ENCODE measurements around the gene GPR142.
A peak's percentile ranks its signal among the peaks of the same experiment; 100 is the strongest.

The GPR142 gene, protein sequence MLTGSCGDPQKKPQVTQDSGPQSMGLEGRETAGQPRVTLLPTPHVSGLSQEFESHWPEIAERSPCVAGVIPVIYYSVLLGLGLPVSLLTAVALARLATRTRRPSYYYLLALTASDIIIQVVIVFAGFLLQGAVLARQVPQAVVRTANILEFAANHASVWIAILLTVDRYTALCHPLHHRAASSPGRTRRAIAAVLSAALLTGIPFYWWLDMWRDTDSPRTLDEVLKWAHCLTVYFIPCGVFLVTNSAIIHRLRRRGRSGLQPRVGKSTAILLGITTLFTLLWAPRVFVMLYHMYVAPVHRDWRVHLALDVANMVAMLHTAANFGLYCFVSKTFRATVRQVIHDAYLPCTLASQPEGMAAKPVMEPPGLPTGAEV

GRCh38 chr17:74367206-74367605, at the start of gene GPR142:
Gene GPR142, plus strand, starts transcription at chr17:74367506. Its CDS starts 2,035 bp downstream, at chr17:74369541.
- no peak for DNase-seq (ENCODE audit: low read depth)

- no peak for DNase-seq (ENCODE audit: low read depth)
These were observed 48.9 kb upstream of the GPR142 start for GRCh38 chr17:74318391-74318790.

DNA sequence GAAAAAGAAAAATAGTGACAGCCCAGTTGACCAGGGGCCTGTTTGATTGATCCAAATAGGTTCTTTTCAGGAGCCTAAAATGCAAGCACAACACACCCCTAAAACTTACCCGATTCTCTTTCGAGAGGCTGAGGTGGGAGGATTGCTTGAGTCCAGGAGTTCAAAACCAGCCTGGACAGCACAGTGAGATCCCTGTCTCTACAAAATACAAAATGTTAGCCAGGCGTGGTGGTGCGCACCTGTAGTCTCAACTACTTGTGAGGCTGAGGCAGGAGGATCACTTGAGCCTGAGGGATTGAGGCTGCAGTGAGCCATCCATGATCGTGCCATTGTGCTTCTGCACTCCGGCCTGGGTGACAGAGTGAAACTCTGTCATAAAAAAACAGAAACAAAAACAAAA, 42.8 kb upstream of the GPR142 start:
- DNase-seq (ENCODE audit: low read depth), result no peak

DNA sequence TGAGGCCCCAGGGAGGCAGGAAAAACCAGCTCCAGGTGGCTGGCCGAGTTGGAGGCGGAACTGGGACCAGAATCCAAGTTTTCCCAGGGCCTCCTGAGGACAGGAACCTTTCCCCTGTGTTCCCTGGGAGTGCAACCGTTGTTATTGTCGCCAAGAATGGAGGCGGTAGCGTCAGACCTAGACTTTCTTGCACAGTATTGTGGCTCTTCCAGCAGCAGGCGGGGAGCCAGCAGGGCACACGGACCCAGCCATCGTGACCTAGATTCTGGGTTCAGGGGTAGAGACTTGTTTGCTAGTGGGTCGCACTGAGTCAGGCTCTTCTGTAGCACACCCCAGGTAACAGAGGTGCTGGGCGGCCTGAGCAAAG, 41.9 kb upstream of the GPR142 start:
- no peak for DNase-seq (ENCODE audit: low read depth)

DNA sequence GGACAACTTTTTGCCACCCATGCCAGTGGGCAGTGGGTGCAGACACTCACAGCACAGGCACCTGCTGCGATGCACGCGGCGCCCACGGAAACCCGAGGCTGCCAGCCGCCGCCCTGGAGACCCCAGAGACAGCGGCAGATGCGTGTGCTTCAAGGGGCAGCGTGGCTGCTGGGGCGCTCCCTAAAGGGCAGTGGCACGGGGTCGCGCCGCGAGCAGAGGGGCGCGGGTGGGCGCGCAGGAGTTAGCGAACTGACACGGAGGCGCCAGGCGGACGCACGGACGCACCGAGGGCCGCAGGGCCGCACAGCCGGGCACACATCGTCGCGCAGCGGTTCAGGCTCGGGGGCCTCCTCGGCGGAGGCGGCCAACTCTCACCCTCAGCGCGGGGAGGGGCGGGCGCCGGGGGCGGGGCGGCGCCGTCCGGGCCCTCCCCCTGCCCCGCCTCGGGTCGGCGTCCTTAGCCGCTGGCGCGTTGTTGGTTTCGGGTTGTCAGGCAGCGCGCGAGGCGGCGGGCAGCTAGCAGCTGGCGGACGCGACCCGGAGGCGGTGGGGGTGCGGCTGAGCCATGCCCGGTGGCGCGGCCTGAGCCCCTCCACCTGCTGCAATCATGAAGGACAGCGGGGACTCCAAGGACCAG, 41.4 kb upstream of the GPR142 start, which contains the start of gene KIF19:
KIF19 (plus strand) TSS at position 484 of the 637 bp plus-strand sequence; CDS start at position 608, 124 bp downstream.
- peak; percentile 26 for DNase-seq (ENCODE audit: low read depth)

DNA sequence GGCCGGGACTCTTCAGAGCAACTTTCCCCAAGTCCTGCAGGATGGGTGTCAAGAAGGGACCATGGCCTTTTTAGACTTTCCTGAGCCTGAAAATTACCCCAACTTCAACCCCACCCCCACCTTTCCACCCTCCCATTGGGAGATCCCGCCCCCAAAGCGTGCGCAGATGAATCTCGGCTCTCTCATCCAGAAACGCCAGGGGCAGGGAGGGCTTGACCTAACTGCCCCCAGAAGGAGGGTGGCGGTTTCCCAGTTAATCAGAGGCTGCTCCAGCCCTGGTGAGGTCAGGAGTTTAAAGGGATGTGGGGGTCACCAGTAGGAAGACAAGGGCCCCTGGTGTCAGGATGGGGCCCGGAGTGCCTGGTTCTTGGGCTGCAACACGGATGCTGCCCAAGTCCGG, 40.8 kb upstream of the GPR142 start:
- no peak for DNase-seq (ENCODE audit: low read depth)

DNA sequence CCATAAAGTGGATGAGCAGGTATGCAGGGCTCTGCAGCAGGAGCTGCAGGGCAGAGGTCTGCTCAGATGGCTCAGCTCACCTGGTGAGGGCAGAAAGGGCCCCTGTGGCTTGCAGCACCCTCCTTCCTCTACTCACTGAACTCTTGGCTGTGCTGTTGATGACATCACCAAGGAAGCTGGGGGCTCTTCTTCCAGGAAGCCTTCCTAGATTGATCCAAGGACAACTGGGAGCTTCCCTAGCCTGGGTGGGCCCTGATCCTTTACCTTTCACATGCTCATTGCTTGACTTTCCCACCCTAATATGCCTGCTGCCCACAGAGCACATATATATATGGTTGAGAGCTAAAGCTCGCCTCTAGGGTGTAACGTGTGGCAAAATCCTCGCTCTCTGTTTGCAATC, 38.8 kb upstream of the GPR142 start:
- no peak for DNase-seq (ENCODE audit: low read depth)

GRCh38 chr17:74329378-74329777, 37.9 kb upstream of the GPR142 start:
- DNase-seq (ENCODE audit: low read depth), result no peak

- no peak for DNase-seq (ENCODE audit: low read depth)
These were observed 36.9 kb upstream of the GPR142 start for GRCh38 chr17:74330446-74330845.

- no peak for DNase-seq (ENCODE audit: low read depth)
These were observed 35.2 kb upstream of the GPR142 start for GRCh38 chr17:74332017-74332650.

DNA sequence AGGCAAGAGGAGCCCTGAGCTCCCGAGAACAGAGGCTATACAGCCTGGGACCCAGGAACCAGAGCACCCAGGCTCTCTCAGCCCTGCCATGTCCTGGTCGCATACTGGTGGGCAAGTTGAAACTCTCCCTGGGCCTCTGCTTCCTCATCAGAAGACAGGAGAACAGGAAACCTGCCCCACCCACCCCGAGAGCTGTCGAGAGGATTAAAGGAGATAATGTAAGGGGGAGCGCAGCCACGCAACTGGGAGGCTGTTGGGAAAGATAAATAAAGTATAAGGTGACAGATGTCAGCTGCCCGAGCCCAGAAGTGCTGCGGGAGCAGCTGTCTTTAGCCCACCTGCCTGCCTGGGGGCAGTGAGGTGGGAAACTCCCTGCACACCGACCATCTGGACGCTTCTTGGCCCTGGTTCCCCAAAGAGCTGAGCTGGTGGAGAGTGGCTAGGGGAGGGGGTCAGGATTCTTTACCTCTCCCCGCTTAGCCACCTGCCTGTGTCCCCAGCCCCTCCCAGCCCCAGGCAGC, 34.5 kb upstream of the GPR142 start:
- DNase-seq (ENCODE audit: low read depth), result no peak

GRCh38 chr17:74334393-74335039, 32.8 kb upstream of the GPR142 start:
- no peak for DNase-seq (ENCODE audit: low read depth)

- DNase-seq (ENCODE audit: low read depth), result no peak
These were observed 31.7 kb upstream of the GPR142 start for GRCh38 chr17:74335529-74336062.

DNA sequence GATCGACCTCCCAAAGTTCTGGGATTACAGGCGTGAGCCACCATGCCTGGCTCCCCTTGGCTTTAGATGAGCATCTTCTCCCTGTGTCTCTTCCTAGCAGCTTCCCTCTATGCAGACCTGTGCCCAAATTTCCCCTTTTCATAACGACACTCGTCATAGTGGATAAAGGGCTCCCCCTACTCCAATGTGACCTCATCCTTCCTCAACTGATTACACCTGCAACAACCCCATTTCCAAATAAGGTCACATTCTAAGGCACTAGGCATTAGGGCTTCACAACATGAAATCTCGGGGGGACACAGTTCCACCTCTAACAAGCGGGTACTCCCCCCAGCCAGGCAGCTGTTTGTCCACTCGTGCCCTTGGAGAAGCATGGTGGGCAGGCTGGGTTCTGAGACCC, 31.0 kb upstream of the GPR142 start:
- DNase-seq (ENCODE audit: low read depth), result no peak

DNA sequence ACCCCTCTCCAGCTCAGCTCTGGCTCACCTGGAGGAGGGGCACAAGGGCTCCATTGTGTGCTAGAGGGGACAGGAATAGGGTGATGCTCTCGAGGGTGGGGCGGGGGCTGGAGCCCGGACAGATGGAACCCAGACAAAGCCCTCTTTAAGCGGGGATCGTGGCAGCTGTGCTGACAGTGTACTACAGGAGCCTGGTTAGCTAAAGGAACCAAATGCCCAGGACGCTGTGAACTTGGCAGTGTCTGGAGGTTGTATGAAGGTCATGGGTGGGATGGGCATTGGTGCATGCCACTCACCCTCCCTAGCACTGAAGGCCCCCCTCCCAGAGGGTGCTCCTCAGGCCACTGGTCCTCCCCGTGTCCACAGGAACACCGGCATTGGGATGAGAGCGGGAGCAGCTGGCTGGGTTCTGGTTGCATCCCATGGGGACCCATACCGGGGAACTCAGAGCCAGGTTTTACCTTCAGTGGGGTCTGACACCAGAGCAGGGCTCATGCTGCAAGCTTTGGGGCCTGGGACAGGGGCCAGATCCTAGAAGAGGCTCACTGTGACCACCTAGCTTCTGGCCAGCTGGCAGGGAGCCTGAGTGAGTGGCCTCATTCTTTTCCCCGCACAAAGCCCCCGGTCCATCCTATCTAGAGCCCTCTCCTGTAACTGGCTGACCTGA, 29.3 kb upstream of the GPR142 start:
- no peak for DNase-seq (ENCODE audit: low read depth)

DNA sequence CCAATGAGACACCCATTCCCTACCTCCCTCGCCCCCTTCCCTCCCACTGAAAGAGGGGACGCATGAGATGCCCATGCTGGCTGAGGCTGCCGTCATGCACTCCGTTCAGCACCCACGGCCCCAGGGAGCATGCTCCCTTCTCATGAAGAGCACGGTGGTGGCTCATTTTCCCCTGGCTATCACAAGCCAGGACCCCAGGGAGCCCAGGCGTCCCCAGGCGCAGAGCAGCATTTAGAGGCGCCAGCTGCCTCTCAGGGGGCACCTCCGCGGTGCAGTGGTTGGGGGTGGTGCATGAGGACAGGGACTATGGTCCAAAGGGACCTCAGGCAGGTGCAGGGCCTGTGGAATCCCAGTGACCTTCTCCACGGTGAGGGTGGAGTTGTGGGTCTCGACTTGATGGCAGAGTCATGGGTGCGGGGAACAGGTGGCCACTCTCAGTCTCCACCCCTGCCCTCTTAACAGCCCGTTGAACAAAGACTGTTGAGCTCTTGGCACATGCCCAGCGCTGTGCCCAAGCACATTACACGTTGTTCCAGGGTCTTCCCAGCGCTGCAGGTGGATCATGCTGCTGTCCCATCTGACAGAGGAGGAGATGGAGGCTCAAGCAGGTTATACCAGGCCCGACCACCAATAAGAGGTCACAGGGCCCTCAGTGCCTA, 27.6 kb upstream of the GPR142 start:
- DNase-seq (ENCODE audit: low read depth), result no peak

DNA sequence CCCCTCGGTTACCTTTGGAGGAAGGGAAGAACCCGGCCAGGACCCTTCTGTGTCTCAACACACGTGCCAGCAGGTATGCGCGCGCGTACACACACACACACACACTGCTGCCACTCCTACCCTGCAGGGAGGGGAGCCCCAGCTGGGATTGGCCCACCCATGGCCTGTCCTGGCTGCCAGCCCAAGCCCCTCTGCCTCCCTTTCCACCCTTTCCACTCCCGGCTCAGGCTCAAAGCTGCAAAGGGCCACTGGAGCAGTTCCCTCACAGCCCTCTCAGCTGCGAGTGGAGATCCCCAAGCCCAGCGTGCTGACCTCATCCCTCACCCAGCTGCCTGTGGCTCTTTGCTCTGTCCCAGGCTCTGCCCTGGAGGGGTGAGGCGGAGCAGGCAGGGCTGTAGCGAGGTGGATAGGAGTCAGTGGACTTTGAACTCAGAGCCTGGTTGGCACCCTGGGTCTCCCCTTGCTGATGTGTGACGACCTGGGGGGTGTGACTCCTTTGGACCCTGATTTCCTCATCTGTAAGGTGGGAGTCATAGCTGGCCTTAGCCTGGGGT, 26.8 kb upstream of the GPR142 start:
- DNase-seq (ENCODE audit: low read depth), result no peak

GRCh38 chr17:74342224-74342623, 25.1 kb upstream of the GPR142 start:
- DNase-seq (ENCODE audit: low read depth), result no peak

DNA sequence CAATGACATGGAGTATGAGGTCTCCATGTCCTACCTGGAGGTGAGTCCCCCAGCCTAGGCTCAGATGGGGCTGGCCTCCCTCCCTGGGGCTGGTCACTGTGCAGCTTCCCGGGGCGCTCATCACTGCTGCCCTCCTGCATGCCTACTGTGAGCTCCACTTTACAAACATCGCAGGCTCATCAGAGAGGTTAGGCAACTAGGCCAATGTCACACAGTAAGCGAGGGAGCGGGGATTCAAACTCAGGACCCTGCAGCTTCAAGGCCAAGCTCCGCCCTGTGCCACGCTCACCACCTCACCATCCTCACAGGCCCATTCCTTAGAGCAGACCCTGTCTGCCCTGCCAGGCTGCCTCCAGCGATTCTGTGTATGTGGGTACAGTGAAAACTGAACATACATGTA, 24.2 kb upstream of the GPR142 start:
- DNase-seq (ENCODE audit: low read depth), result no peak

- DNase-seq (ENCODE audit: low read depth), result no peak
These were observed 23.6 kb upstream of the GPR142 start for GRCh38 chr17:74343526-74344284.
